WERI-Rb-1 (cell line): ENCODE results near the gene NOL12.

Experiments
- DNase-seq: peaks from one replicate; pipeline ENCODE4 v3.0.0-alpha.2; 2020
- H3K27ac ChIP-seq: fragments of 250-450 bp; sonication (Bioruptor Pico); 2 replicates; pipeline ENCODE4 v1.5.1; 2020; ENCODE audit warnings: mild to moderate bottlenecking, moderate library complexity
- H3K27me3 ChIP-seq: fragments of 250-450 bp; sonication (Bioruptor Pico); 2 replicates; pipeline ENCODE4 v1.5.1; 2021; ENCODE audit warnings: mild to moderate bottlenecking, low read depth, moderate library complexity; ENCODE audit not compliant: insufficient read depth, severe bottlenecking
- H3K36me3 ChIP-seq: fragments of 250-450 bp; sonication (Bioruptor Pico); 2 replicates; pipeline ENCODE4 v1.5.1; 2020; ENCODE audit warnings: mild to moderate bottlenecking, moderate library complexity
- H3K4me3 ChIP-seq: 2 replicates; pipeline ENCODE4 v1.5.1; 2011; ENCODE audit warnings: low read depth, mild to moderate bottlenecking, control low read depth, low read length
- H3K9me3 ChIP-seq: fragments of 250-450 bp; sonication (Bioruptor Pico); 2 replicates; pipeline ENCODE4 v1.5.1; 2021; ENCODE audit warnings: mild to moderate bottlenecking, moderate library complexity; ENCODE audit not compliant: severe bottlenecking
- CTCF ChIP-seq: IDR thresholded peaks from 2 replicates; pipeline ENCODE4 v1.5.1; 2011; ENCODE audit warnings: low read depth, mild to moderate bottlenecking, control low read depth, inconsistent platforms, low read length

The NOL12 gene

DNA sequence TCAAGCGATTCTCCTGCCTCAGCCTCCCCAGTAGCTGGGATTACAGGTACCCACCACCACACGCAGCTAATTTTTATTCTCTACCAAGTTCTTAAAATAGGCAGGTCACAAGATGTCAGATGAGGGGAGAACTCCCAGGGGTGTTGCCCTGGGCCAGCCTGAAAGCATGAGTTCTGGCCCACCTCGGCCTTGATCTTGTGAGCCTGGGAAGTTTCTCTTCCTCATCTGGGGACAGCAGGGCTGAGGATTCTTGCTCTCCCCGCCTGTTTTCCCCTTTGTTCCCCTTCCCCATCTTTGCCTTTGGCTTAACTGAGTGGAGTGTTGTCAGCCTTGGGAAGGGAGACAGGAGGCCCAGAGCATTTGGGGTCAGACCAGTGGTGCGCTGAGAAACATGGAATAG lies 24.1 kb upstream of the NOL12 start:
- Histone ChIP-seq H3K36me3 (peaks cover 42% of the 10 kb centered on the region), H3K4me3 (no peak overlapping the region), H3K27ac (no peak overlapping the region), H3K9me3 (no peaks in the 10 kb centered on the region), H3K27me3 (no peaks in the 10 kb centered on the region)
- no peak for DNase-seq
- no peak for TF ChIP-seq CTCF

DNA sequence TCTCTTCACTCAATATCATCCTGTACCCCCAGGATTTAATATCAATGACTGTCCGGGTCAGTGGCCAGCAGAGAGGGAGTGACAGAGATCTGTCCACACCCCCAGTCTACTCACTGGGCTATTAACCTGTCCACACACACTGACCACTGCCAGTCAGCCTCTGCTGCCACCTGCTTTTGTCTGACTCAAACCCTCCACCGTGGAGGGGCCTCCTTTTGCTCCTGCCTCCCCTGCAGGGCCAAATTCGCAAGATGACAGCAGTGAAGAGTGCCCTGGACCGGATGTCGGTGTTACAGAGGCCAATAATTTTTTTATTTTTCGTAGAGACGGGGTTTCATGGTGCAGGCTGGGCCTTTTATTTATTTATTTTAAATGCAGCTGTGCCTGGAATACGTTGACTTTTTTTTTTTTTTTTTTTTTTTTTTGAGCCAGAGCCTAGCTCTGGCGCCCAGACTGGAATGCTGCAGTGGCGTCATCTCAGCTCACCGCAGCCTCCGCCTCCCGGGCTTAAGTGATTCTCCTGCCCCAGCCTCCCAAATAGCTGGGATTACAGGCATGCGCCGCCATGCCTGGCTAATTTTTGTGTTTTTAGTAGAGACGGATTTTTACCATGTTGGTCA lies 22.5 kb upstream of the NOL12 start:
- Histone ChIP-seq H3K36me3 (peaks cover 49% of the 10 kb centered on the region), H3K4me3 (no peak overlapping the region), H3K27me3 (no peaks in the 10 kb centered on the region), H3K27ac (no peak overlapping the region), H3K9me3 (no peaks in the 10 kb centered on the region)
- DNase-seq: no peak
- no peak for TF ChIP-seq CTCF

DNA sequence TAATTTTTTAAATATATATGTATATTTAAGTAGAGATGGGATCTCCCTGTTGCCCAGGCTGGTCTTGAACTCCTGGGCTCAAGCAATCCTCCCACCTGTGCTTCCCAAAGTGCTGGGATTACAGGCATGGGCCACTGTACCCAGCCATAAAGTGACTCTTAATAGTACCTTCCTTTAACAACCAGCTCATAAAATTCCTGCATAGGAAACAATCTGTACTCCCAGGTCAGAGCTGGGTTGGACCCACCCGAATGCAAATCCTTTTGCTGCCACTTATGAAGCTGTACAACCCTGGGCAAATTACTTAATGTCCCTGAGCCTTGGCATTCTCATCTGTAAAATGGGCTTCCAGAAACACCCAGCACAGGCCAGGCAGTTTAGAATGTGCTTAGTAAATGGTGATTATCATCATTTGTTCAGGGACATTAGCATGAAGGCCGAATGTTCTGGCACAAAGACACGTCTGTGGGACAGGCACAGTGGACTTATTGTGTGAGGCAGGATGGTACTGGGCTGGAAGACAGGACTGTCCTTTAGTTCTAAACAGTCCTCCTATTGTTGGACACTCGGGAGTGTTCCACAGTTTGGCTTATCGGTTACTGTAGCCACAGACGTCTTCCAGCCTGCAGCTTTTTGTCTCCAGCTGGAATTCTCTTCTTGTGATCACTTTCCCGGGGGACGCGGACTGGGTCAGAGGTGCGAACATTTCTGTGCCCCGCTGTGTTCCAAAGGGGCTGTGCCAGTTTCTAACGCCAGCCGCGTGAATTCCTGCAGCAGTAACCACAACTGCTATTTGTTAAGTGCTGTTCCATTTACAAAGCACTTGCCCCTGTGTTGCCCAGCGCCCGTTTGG lies 21.7 kb upstream of the NOL12 start:
- no peak for DNase-seq
- no peak overlapping the region for H3K4me3 ChIP-seq
- H3K27me3 ChIP-seq: no peaks in the 10 kb centered on the region
- TF ChIP-seq CTCF: no peak
- H3K27ac ChIP-seq: no peak overlapping the region
- H3K9me3 ChIP-seq: no peaks in the 10 kb centered on the region
- H3K36me3 ChIP-seq: peaks cover 51% of the 10 kb centered on the region

DNA sequence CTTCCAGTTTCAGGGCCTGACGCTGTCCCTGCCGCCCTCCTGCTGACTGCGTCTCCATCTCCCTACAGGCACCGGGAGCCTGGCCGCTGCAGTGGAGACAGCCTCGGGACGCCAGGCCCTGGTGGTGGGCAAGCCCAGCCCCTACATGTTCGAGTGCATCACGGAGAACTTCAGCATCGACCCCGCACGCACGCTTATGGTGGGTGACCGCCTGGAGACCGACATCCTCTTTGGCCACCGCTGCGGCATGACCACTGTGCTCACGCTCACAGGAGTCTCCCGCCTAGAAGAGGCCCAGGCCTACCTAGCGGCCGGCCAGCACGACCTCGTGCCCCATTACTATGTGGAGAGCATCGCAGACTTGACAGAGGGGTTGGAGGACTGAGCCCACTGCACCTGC lies 20.7 kb upstream of the NOL12 start:
- H3K4me3 ChIP-seq: no peak overlapping the region
- DNase-seq: no peak
- no peak overlapping the region for H3K27ac ChIP-seq
- H3K27me3 ChIP-seq: no peaks in the 10 kb centered on the region
- no peaks in the 10 kb centered on the region for H3K9me3 ChIP-seq
- H3K36me3 ChIP-seq: peaks cover 44% of the 10 kb centered on the region
- no peak for TF ChIP-seq CTCF

- H3K9me3 ChIP-seq: no peaks in the 10 kb centered on the region
- TF ChIP-seq CTCF: no peak
- H3K4me3 ChIP-seq: no peak overlapping the region
- peaks cover 31% of the 10 kb centered on the region for H3K36me3 ChIP-seq
- H3K27ac ChIP-seq: no peak overlapping the region
- no peaks in the 10 kb centered on the region for H3K27me3 ChIP-seq
- DNase-seq: no peak
Observed at GRCh38 chr22:37669586-37669985, 16.6 kb upstream of the NOL12 start.
